HG03354 (cell line): ENCODE data around the gene IGLL1.

ENCODE experiments used
- ATAC-seq: cut with Tn5 transposase; IDR thresholded peaks from one replicate; pipeline ENCODE4 v1.9.1; 2021; ENCODE audit warnings: mild to moderate bottlenecking; ENCODE audit not compliant: unreplicated experiment, poor library complexity, severe bottlenecking

Gene IGLL1

DNA sequence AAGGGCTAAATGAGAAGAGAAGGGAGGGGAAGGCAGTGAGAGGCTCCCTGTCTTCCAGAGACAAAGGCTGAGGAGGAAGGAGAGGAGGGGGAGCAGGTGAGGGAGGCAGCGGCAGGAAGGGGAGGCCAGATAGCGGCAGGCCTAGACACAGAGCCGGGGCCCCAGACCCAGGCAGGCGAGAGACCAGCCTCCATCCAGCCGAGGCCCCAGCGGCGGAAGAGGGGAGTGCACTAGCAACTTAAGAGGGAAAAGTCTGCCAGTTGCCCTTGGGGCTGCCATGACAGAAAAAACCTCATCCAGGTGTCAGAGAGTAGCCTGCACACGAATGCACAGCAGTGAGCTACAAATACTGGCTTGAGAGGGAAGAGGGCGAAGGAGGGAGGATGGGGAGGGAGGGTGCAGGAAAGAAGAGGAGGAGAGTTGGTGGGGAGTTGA, 46.7 kb downstream of the IGLL1 start:
- no peak for ATAC-seq

DNA sequence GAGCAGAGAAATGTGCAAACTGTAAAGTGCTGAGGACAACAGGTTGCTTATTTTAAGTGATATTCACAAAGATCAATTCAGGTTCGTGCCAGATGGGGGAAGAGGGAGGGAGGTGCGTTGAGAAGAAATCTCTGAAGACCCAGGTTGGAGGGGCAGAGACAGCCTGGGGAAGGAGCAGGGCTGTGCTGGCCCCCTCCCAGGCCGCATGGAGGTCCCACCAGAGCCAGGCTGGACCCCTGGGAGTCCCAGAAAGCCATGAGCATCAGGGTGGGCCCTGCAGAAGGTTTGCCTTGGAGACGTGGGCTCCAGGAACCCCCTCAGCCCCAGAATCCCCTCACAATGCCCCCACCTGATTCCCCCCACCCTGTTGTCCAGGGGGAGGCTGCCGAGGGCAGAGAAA, 47.4 kb downstream of the IGLL1 start:
- no peak for ATAC-seq

DNA sequence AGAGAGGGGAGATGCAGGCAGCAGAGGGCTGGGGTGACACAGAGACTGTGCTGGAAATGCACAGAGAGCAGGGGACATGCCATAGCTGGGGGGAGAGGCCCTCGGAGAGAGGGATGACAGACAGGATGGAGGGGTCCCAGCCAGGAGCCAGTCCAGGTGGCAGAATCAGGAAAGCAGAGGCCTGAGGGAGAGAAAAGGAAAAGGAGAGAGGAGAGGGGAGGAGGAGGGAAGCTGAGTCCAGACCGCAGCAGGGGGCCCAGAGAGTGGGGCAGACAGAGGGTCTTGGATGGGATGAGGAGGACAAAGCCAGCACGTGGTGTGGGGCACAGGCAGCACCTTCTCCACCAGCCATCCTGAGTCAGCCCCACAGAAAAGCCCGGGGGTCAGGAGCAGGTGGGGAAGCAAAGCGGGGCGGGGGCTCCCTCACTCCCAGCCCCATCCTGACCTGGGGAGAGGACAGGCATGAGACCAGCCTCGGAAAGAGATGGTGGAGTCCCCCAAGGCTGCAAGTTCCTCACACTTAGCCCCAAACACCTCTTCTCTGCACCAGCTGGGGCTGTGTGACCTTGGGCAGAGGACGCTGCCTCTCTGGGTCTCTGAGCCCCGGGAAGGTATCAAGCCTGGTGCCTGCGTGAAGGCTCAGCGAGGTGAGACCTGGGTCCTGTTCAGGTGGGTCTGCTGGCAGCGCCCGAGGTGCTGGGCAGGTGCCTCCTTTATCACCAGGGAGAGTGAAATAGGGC, 48.0 kb downstream of the IGLL1 start:
- ATAC-seq = no peak

DNA sequence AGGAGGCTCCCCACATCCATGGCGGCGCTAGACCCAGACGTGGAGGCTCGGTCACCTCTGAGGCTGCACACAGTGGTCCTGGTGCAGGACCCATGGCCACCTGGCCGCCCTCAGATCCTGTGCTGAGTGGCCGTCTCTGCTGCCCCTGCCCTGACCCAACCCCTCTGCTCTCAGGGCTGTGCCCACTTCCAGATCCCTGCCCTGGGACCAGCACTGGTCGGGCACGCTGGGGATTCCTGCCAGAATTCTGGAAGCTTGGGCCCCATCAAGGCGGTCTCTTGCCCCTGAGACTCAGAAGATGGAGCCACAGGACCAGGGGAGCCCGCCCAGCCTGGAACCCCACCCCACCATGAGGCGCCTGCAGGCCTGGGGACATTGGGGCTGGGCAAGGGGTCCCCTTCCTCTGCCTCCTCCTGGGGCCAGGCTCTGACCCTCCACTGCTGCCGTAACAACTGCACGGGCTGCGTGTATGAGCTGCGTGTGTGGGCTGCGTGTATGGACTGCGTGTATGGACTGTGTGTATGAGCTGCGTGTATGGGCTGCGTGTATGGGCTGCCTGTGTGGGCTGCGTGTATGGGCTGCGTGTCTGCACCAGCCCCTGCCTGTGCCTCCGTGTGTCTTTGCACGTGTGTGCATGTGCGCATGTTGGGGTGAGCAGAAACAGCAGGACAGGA, 48.7 kb downstream of the IGLL1 start:
- ATAC-seq = no peak

DNA sequence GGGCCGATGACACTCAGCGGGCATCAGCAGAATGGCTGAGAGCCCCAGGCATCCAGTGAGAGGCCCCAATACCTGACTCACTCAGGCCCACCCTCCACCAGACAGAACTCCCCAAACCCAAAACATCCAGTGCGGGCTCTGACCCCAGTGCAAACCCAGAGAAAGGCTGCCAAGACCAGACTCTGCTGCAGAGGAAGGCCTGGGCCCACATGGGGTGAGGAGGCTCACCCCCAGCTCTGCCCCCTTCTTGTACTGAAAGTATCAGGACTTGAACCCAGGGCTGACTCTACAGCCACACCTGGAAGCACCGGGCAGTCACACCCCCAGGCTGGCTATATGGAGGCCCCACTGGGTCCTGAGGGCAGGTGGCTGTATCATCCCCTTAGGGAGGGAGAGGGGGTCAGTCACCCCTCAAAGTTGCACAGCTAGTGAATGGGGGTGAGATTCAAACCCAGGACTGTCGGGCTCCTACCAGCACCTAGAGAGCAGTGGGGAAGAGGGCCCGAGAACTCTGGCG, 49.3 kb downstream of the IGLL1 start:
- no peak for ATAC-seq

GRCh38 chr22:23530106-23530505, 50.0 kb downstream of the IGLL1 start:
- no peak for ATAC-seq

GRCh38 chr22:23529166-23530103, 50.7 kb downstream of the IGLL1 start:
- ATAC-seq = no peak

DNA sequence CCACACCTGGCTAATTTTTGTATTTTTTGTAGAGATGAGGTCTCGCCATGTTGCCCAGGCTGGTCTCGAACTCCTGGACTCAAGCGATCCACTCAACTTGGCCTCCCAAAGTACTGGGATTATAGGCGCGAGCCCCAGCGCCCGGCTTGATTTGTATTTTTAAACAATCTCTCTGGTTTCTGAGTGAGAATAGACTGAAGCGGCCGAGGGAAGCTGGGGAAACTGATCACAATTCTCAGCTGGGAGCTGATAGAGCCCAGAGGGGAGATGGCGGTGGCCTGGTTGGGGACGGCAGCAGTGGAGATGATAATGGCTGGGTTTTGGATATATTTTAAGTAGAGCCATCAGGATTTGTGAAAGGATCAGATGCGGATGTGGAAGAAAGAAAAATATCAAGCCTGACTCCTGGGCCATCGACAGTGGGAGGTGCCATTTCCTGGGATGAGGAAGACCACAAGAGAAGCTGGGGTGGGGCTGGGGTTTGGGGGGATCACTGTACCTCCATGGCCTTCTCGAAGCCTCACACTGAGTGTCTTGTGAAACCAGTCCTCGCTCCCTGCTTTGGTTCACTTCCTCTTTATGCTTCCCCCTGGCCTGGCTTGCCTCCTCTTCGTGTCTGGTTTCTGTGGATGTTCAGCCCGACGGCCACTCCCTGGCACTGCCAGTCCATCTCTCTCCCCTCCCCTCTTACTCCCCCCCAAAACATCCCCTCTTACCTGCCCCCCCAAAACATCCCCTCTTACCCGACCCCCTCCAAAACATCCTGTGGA, 51.9 kb downstream of the IGLL1 start:
- no peak for ATAC-seq

DNA sequence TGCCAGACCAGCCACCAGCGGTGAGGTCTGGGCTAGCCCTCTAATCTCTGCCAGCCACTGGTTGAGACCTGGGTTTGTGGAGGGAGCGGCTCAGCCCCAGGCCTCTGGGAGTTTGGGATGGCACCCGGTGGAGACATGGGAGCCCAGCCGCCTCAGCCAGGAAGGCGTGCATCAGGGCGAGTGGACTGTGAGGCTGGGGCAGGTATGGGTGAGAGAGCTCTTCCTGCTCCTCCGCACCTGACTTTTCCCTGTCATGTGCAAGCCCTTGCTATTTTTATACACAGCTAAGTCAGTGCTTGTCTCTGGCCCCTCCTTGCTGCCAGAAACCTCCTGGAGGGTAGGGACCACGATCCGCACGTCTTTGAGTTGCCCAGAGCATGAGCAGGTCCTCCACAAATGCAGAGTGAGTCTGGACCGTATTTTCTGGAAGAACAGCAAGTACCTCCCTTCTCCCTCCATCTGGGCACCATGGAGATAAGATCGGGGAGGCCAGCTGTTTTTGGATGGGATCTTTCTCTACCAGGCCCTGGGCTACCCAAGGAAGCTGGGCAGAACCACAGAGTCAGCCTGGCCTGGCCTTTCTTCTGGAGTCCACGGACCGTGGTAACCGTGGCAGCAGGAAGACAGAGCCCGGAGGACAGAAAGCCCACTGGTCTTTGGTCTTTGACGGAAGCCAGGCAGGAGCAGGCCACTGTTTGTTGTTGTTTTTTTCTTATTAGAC, 53.3 kb downstream of the IGLL1 start:
- ATAC-seq = no peak

DNA sequence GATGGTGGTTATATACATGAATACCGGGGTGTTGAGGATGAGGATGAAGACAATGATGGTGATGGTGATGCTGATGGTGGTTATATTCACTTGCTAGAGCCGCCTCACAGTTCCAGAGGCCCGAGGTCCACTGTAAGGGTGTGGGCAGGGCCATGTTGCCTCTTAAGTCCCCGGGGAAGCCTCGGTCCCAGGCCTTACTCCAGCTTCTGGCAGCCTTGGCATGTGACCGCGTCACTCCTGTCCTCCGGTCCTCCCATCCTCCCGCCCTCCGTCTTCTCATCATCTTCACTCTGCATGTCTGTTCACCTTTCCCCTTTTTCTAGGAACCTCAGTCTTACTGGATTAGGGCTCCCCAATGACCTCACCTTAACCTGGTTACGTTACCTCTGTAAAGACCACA, 54.6 kb downstream of the IGLL1 start:
- no peak for ATAC-seq

GRCh38 chr22:23524226-23524625, 55.9 kb downstream of the IGLL1 start:
- no peak for ATAC-seq

DNA sequence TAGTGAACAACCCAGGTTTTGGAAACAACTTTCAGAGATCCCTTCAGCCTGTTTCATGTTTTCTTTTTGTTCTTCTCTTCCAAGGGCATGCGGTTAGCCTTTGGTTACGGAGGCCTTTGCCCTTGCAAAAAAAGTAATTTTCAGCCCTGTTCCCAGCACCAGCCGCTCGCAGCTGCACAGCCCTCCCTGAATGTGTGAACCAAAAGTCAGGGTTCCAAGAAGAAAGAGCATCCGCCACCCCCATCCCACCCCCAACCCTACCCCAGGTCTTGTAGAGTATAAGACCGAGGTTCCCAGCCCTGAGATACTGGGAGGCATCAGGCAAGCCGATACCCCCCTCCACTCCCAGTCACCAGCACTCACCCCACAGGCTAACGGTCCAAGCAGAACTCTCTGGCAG, 56.4 kb downstream of the IGLL1 start:
- ATAC-seq = no peak
